GM23248 (cell line): ENCODE measurements around the gene HPN.
"Not testable (repeated sequence)": the region's sequence is repeated elsewhere in the genome, so short reads cannot be mapped to it uniquely, and the experiment has no call there.

Experiments used
- EZH2 ChIP-seq: fragments of 200-600 bp; sonication (generic); IDR thresholded peaks from 2 replicates; pipeline ENCODE4 v1.6.1; 2018; ENCODE audit warnings: antibody characterized with exemption, mild to moderate bottlenecking; ENCODE audit not compliant: insufficient read depth, poor library complexity, severe bottlenecking
- EZH2phosphoT487 ChIP-seq: fragments of 200-600 bp; sonication (generic); IDR thresholded peaks from 2 replicates; pipeline ENCODE4 v1.6.1; 2018; ENCODE audit warnings: antibody characterized with exemption, moderate library complexity, mild to moderate bottlenecking, low read depth; ENCODE audit not compliant: insufficient read depth

GRCh38 chr19:34992582-34992981 lies 48.9 kb upstream of the HPN start:
- TF ChIP-seq EZH2, EZH2phosphoT487: not testable (repeated sequence)
